Endothelial cell of umbilical vein (primary cell): ENCODE measurements around the gene METTL15.

Experiments
- CTCF ChIP-seq, 2 donors: IDR thresholded peaks; 1 replicate in 1 of 2; 2 replicates in 1 of 2; pipeline ENCODE4 v1.5.1; 2011; ENCODE audit warnings: low read length in 2 of 2, mild to moderate bottlenecking in 2 of 2, moderate library complexity in 2 of 2, control low read depth in 1 of 2, inconsistent platforms in 1 of 2, low read depth in 1 of 2; ENCODE audit not compliant: insufficient read depth in 1 of 2; ENCODE audit errors: extremely low read depth in 1 of 2
- EZH2 ChIP-seq: IDR thresholded peaks from 2 replicates; pipeline ENCODE4 v1.6.1; 2012; ENCODE audit warnings: borderline replicate concordance, low read depth, mild to moderate bottlenecking, moderate library complexity, low read length, inconsistent platforms; ENCODE audit not compliant: severe bottlenecking
- FOS ChIP-seq: IDR thresholded peaks from 2 replicates; pipeline ENCODE4 v1.6.1; 2011; ENCODE audit warnings: mild to moderate bottlenecking, low read length, moderate library complexity, borderline replicate concordance; ENCODE audit not compliant: insufficient read depth
- GATA2 ChIP-seq: IDR thresholded peaks from 2 replicates; pipeline ENCODE4 v1.7.0; 2011; ENCODE audit warnings: low read depth, mild to moderate bottlenecking, moderate library complexity, mixed read lengths, low read length; ENCODE audit not compliant: insufficient read length, insufficient read depth
- JUN ChIP-seq: IDR thresholded peaks from 2 replicates; pipeline ENCODE4 v1.6.1; 2011; ENCODE audit warnings: borderline replicate concordance, low read depth; ENCODE audit not compliant: insufficient read length, insufficient read depth
- MYC ChIP-seq: IDR thresholded peaks from one replicate; pipeline ENCODE4 v1.6.1; 2011; ENCODE audit warnings: mild to moderate bottlenecking, low read depth, low read length
- POLR2A ChIP-seq: IDR thresholded peaks from 2 replicates; pipeline ENCODE4 v1.6.1; 2012; ENCODE audit warnings: low read depth, mild to moderate bottlenecking, control low read depth, low read length
- POLR2AphosphoS5 ChIP-seq: IDR thresholded peaks from 2 replicates; pipeline ENCODE4 v1.6.1; 2012; ENCODE audit warnings: low read depth, mild to moderate bottlenecking, control low read depth, low read length, moderate library complexity; ENCODE audit not compliant: insufficient read depth
- TF ChIP-seq, protein P1 (sequence below): IDR thresholded peaks from 2 replicates; pipeline ENCODE4 v1.6.1; 2011; ENCODE audit not compliant: insufficient read depth, insufficient read length

DNA sequence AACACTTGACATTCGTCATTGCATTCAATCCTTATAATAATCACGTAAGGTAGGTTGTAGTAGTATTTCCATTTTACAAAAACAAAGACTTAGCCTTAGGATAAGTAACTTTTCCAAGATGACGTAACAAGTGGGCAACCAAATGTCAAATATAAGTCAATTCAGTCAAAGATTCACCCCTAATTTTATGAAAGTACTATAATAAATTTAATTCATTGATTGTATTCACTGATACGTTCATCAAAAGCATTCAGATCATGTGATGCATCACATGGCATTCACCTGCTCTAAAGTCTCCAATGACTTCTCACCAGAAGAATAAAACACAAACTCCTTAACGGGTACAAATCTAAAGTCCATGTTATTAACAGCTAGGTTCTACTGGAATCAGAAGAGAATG, 2.3 kb upstream of the METTL15 start:
- TF ChIP-seq EZH2 (no peak), POLR2A (no peak), POLR2AphosphoS5 (no peak), CTCF (IDR thresholded peaks at IDR 0.05; ENCODE audit: extremely low read depth in 1 of 2, insufficient read depth in 1 of 2, low read depth in 1 of 2, low read length in 2 of 2) (no peak), JUN (no peak), FOS (no peak), MYC (no peak), GATA2 (no peak)
- TF ChIP-seq, protein P1, sequence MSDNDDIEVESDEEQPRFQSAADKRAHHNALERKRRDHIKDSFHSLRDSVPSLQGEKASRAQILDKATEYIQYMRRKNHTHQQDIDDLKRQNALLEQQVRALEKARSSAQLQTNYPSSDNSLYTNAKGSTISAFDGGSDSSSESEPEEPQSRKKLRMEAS: no peak
